Adrenal gland (tissue), 5 donors: ENCODE measurements around the gene CHRNB2.

Experiments used
- CTCF ChIP-seq, 6 experiments: fragments of 450-650 bp in 4 of 6; fragments of 200-600 bp in 2 of 6; sonication (generic) in 1 of 6; IDR thresholded peaks; 1 replicate in 5 of 6; 2 replicates in 1 of 6; pipeline versions ENCODE4 v1.5.1 to v1.8.0; 2016 to 2021; ENCODE audit warnings: antibody characterized with exemption in 6 of 6, mild to moderate bottlenecking in 2 of 6, moderate library complexity in 1 of 6
- POLR2A ChIP-seq, 2 donors: fragments of 450-650 bp; IDR thresholded peaks; one replicate each; pipeline ENCODE4 v1.6.1; 2017; ENCODE audit warnings: antibody characterized with exemption in 2 of 2, mild to moderate bottlenecking in 2 of 2, moderate library complexity in 1 of 2
- donor health status: DM: no; HTN: no; CAD: no.

GRCh38 chr1:154524881-154525280 lies 42.7 kb upstream of the CHRNB2 start:
- no peak for TF ChIP-seq CTCF (IDR thresholded peaks at IDR 0.05)
- no peak for TF ChIP-seq POLR2A (IDR thresholded peaks at IDR 0.05)
